Mesenchymal stem cell (in vitro differentiated cells and primary cell): ENCODE results near the gene RIN3.

ENCODE experiments used
- DNase-seq: peaks from one replicate; pipeline ENCODE4 v3.0.0-alpha.2; 2013
- H2AFZ ChIP-seq: one replicate; pipeline ENCODE4 v1.6.1; 2013; ENCODE audit warnings: low read depth, mild to moderate bottlenecking, control low read depth, inconsistent platforms, low read length, moderate library complexity
- H2AK5ac ChIP-seq: 2 replicates; pipeline ENCODE4 v1.6.1; 2013; ENCODE audit warnings: low read length, moderate library complexity, mild to moderate bottlenecking, inconsistent platforms; ENCODE audit not compliant: severe bottlenecking
- H2BK120ac ChIP-seq: one replicate; pipeline ENCODE4 v1.6.1; 2013; ENCODE audit warnings: low read depth, mild to moderate bottlenecking, inconsistent platforms, low read length, moderate library complexity
- H2BK12ac ChIP-seq, 2 experiments: one replicate each; pipeline ENCODE4 v1.6.1; 2013; ENCODE audit warnings: inconsistent platforms in 2 of 2, low read length in 2 of 2, mild to moderate bottlenecking in 2 of 2, moderate library complexity in 2 of 2, control low read depth in 1 of 2
- H2BK15ac ChIP-seq: one replicate; pipeline ENCODE4 v1.6.1; 2013; ENCODE audit warnings: mild to moderate bottlenecking, low read depth, inconsistent platforms; ENCODE audit not compliant: poor library complexity, severe bottlenecking
- H2BK5ac ChIP-seq: 2 replicates; pipeline ENCODE4 v1.6.1; 2013; ENCODE audit warnings: low read depth, mild to moderate bottlenecking, low read length, control low read depth, inconsistent platforms; ENCODE audit not compliant: poor library complexity, severe bottlenecking
- H3K14ac ChIP-seq, 2 experiments: one replicate each; pipeline ENCODE4 v1.6.1; 2013; ENCODE audit warnings: inconsistent platforms in 2 of 2, low read length in 2 of 2, control low read depth in 1 of 2, mild to moderate bottlenecking in 1 of 2, moderate library complexity in 1 of 2
- H3K18ac ChIP-seq, 2 experiments: one replicate each; pipeline ENCODE4 v1.6.1; 2013; ENCODE audit warnings: inconsistent platforms in 2 of 2, low read length in 2 of 2, control low read depth in 1 of 2, low read depth in 1 of 2, mild to moderate bottlenecking in 1 of 2
- H3K23ac ChIP-seq, 2 experiments: one replicate each; pipeline ENCODE4 v1.6.1; 2013; ENCODE audit warnings: inconsistent platforms in 2 of 2, low read length in 2 of 2, mild to moderate bottlenecking in 2 of 2, moderate library complexity in 2 of 2, control low read depth in 1 of 2
- H3K27ac ChIP-seq: 2 replicates; pipeline ENCODE4 v1.5.1; 2013; ENCODE audit warnings: mild to moderate bottlenecking, moderate library complexity, low read length, control low read depth, inconsistent platforms; ENCODE audit not compliant: poor library complexity, severe bottlenecking
- H3K27me3 ChIP-seq, 2 experiments: 2 replicates each; pipeline versions ENCODE4 v1.6.1 to v1.7.0; 2013; ENCODE audit warnings: low read length in 2 of 2, mild to moderate bottlenecking in 2 of 2, moderate library complexity in 2 of 2, control low read depth in 1 of 2, inconsistent platforms in 1 of 2; ENCODE audit not compliant: control insufficient read depth in 1 of 2, insufficient read depth in 1 of 2
- H3K36me3 ChIP-seq, 2 experiments: 2 replicates each; pipeline versions ENCODE4 v1.6.1 to v1.7.0; 2013; ENCODE audit warnings: low read length in 2 of 2, control low read depth in 1 of 2, inconsistent platforms in 1 of 2, low read depth in 1 of 2, mild to moderate bottlenecking in 1 of 2; ENCODE audit not compliant: insufficient read depth in 2 of 2, control insufficient read depth in 1 of 2
- H3K4ac ChIP-seq, 2 experiments: one replicate each; pipeline ENCODE4 v1.6.1; 2013; ENCODE audit warnings: inconsistent platforms in 2 of 2, low read length in 2 of 2, mild to moderate bottlenecking in 2 of 2, moderate library complexity in 2 of 2, control low read depth in 1 of 2, low read depth in 1 of 2
- H3K4me1 ChIP-seq: 2 replicates; pipeline ENCODE4 v1.6.1; 2013; ENCODE audit warnings: low read depth, low read length, control low read depth; ENCODE audit not compliant: control insufficient read depth, insufficient read depth
- H3K4me2 ChIP-seq: 2 replicates; pipeline ENCODE4 v1.6.1; 2013; ENCODE audit warnings: low read length, mild to moderate bottlenecking, inconsistent platforms; ENCODE audit not compliant: poor library complexity, severe bottlenecking
- H3K4me3 ChIP-seq, 2 experiments: 2 replicates each; pipeline versions ENCODE4 v1.5.1 to v1.7.0; 2013; ENCODE audit warnings: low read length in 2 of 2, mild to moderate bottlenecking in 2 of 2, control low read depth in 1 of 2, low read depth in 1 of 2; ENCODE audit not compliant: insufficient read depth in 1 of 2
- H3K79me1 ChIP-seq: replicated peaks from 2 replicates; pipeline ENCODE4 v1.6.1; 2013; ENCODE audit warnings: mild to moderate bottlenecking, control low read depth, low read length, inconsistent platforms; ENCODE audit not compliant: poor library complexity, severe bottlenecking
- H3K9ac ChIP-seq: 2 replicates; pipeline ENCODE4 v1.7.0; 2013; ENCODE audit warnings: mild to moderate bottlenecking, low read length, moderate library complexity
- H3K9me3 ChIP-seq: 2 replicates; pipeline ENCODE4 v1.7.0; 2013; ENCODE audit warnings: mild to moderate bottlenecking, low read length; ENCODE audit not compliant: control insufficient read depth
- H4K8ac ChIP-seq: one replicate; pipeline ENCODE4 v1.6.1; 2013; ENCODE audit warnings: inconsistent platforms, mild to moderate bottlenecking, low read length, moderate library complexity
- H4K91ac ChIP-seq: one replicate; pipeline ENCODE4 v1.6.1; 2013; ENCODE audit warnings: mild to moderate bottlenecking, low read length, inconsistent platforms
- WGBS: methylation state at CpG from one replicate; pipeline ENCODE4 v1.1.7; 2013; ENCODE audit warnings: mixed read lengths; 5-methylcytosine and 5-hydroxymethylcytosine counted together

RIN3 gene

GRCh38 chr14:92575748-92576303, 62.2 kb downstream of the RIN3 start:
- H3K9me3 ChIP-seq: no peaks in the 10 kb centered on the region
- H3K36me3 ChIP-seq: peaks cover 27 to 62% of the 10 kb centered on the region in 2 experiments
- no peak overlapping the region for H3K18ac ChIP-seq
- no peak overlapping the region for H3K4me2 ChIP-seq
- H3K27ac ChIP-seq: no peak overlapping the region
- H2AK5ac ChIP-seq: no peak overlapping the region
- H3K23ac ChIP-seq: no peak overlapping the region
- no peak overlapping the region for H2BK15ac ChIP-seq
- no peak overlapping the region for H3K14ac ChIP-seq
- no peak overlapping the region for H2AFZ ChIP-seq
- H4K91ac ChIP-seq: no peak overlapping the region
- H3K79me1 ChIP-seq: peaks cover 5% of the 10 kb centered on the region
- H3K9ac ChIP-seq: no peak overlapping the region
- no peak overlapping the region for H3K4ac ChIP-seq
- H2BK5ac ChIP-seq: no peak overlapping the region
- no peaks in the 10 kb centered on the region for H3K27me3 ChIP-seq
- no peak overlapping the region for H2BK12ac ChIP-seq
- no peaks in the 10 kb centered on the region for H3K4me1 ChIP-seq
- no peak overlapping the region for H4K8ac ChIP-seq
- no peak overlapping the region for H2BK120ac ChIP-seq
- DNase-seq: no peak
- WGBS: 95% methylated on average over 6 of the region's 7 CpGs
- no peak overlapping the region for H3K4me3 ChIP-seq

- no peak overlapping the region for H2BK12ac ChIP-seq
- H3K4me1 ChIP-seq: no peaks in the 10 kb centered on the region
- no peak overlapping the region for H4K91ac ChIP-seq
- H3K23ac ChIP-seq: no peak overlapping the region
- no peak for DNase-seq
- H3K9me3 ChIP-seq: no peaks in the 10 kb centered on the region
- H2AFZ ChIP-seq: no peak overlapping the region
- H2BK120ac ChIP-seq: no peak overlapping the region
- H3K36me3 ChIP-seq: peaks cover 33 to 68% of the 10 kb centered on the region in 2 experiments
- no peak overlapping the region for H3K9ac ChIP-seq
- peaks cover 5% of the 10 kb centered on the region for H3K79me1 ChIP-seq
- H3K27ac ChIP-seq: no peak overlapping the region
- no peak overlapping the region for H2BK15ac ChIP-seq
- no peak overlapping the region for H3K4me3 ChIP-seq
- H2BK5ac ChIP-seq: no peak overlapping the region
- no peak overlapping the region for H3K14ac ChIP-seq
- no peak overlapping the region for H2AK5ac ChIP-seq
- 98% methylated on average over 11 of the region's 13 CpGs for WGBS
- no peak overlapping the region for H4K8ac ChIP-seq
- H3K4me2 ChIP-seq: no peak overlapping the region
- H3K4ac ChIP-seq: no peak overlapping the region
- H3K27me3 ChIP-seq: no peaks in the 10 kb centered on the region
- H3K18ac ChIP-seq: no peak overlapping the region
Measured at GRCh38 chr14:92577321-92577742, 63.8 kb downstream of the RIN3 start.

- Histone ChIP-seq H2BK15ac (no peak overlapping the region), H3K23ac (no peak overlapping the region), H3K14ac (no peak overlapping the region), H3K27me3 (no peaks in the 10 kb centered on the region), H2BK120ac (no peak overlapping the region), H2BK5ac (no peak overlapping the region), H2AK5ac (no peak overlapping the region), H3K4ac (no peak overlapping the region), H3K9me3 (no peaks in the 10 kb centered on the region), H3K4me3 (no peak overlapping the region), H3K27ac (no peak overlapping the region), H3K4me1 (no peaks in the 10 kb centered on the region), H3K18ac (no peak overlapping the region), H4K8ac (no peak overlapping the region), H3K36me3 (peaks cover 43 to 79% of the 10 kb centered on the region in 2 experiments), H2AFZ (no peak overlapping the region), H4K91ac (no peak overlapping the region), H3K9ac (no peak overlapping the region), H2BK12ac (no peak overlapping the region), H3K79me1 (peaks cover 5% of the 10 kb centered on the region), H3K4me2 (no peak overlapping the region)
- no peak for DNase-seq
- 100% methylated on average over 1 of the region's 3 CpGs for WGBS
Measured at GRCh38 chr14:92578511-92578910, 64.9 kb downstream of the RIN3 start.

- Histone ChIP-seq H3K18ac (no peak overlapping the region), H3K4me3 (no peak overlapping the region), H3K27me3 (no peaks in the 10 kb centered on the region), H3K4me2 (no peak overlapping the region), H3K27ac (no peak overlapping the region), H2AK5ac (no peak overlapping the region), H2BK120ac (no peak overlapping the region), H3K14ac (no peak overlapping the region), H3K79me1 (peaks cover 8% of the 10 kb centered on the region), H3K9ac (no peak overlapping the region), H3K9me3 (no peaks in the 10 kb centered on the region), H2BK15ac (no peak overlapping the region), H2BK12ac (no peak overlapping the region), H4K91ac (no peak overlapping the region), H2BK5ac (no peak overlapping the region), H4K8ac (no peak overlapping the region), H3K23ac (no peak overlapping the region), H3K36me3 (peaks cover 47 to 81% of the 10 kb centered on the region in 2 experiments), H3K4ac (no peak overlapping the region), H2AFZ (no peak overlapping the region), H3K4me1 (no peaks in the 10 kb centered on the region)
- DNase-seq: no peak
- no CpG with 5 or more reads among the region's 2 CpGs for WGBS
Measured at GRCh38 chr14:92579244-92579936, 65.8 kb downstream of the RIN3 start.
